Natural killer cell (primary cell): ENCODE results near the gene CFAP157. TPM values are rescaled to one million over a fixed set of nuclear protein-coding genes. Genes with fewer than 3 reads are reported as not detected.

Experiments used
- ATAC-seq, 3 donors: fragments of 150-1000 bp in 2 of 3; fragments of 200-7000 bp in 1 of 3; cut with Tn5 transposase; 1 replicate in 1 of 3; 2 replicates in 2 of 3; pipeline ENCODE4 v1.10.0; 2021; ENCODE audit warnings: mild to moderate bottlenecking in 2 of 3, moderate library complexity in 2 of 3
- DNase-seq, 2 donors: peaks; one replicate each; pipeline versions ENCODE4 v3.0.0 to v3.0.0-alpha.2; 2013 to 2021; ENCODE audit warnings: mixed read lengths in 1 of 2
- H3K27ac ChIP-seq: one replicate; pipeline ENCODE4 v1.5.1; 2013; ENCODE audit warnings: mild to moderate bottlenecking, low read length
- H3K27me3 ChIP-seq: one replicate; pipeline ENCODE4 v1.6.1; 2013; ENCODE audit warnings: low read length; ENCODE audit not compliant: control insufficient read depth, insufficient read depth
- H3K36me3 ChIP-seq: one replicate; pipeline ENCODE4 v1.6.1; 2013; ENCODE audit warnings: low read length; ENCODE audit not compliant: control insufficient read depth, insufficient read depth
- H3K4me1 ChIP-seq: one replicate; pipeline ENCODE4 v1.6.1; 2013; ENCODE audit warnings: low read length; ENCODE audit not compliant: control insufficient read depth, insufficient read depth
- H3K4me3 ChIP-seq: one replicate; pipeline ENCODE4 v1.5.1; 2013; ENCODE audit warnings: low read length
- H3K9me3 ChIP-seq: one replicate; pipeline ENCODE4 v1.6.1; 2013; ENCODE audit warnings: low read length; ENCODE audit not compliant: control insufficient read depth, insufficient read depth
- H3K27ac Mint-ChIP-seq, 2 donors: one replicate each; pipeline ENCODE4 v1.8.0; 2022; ENCODE audit warnings: mild to moderate bottlenecking in 2 of 2, mixed read lengths in 2 of 2, moderate library complexity in 1 of 2
- H3K27me3 Mint-ChIP-seq, 2 donors: one replicate each; pipeline ENCODE4 v1.8.0; 2022; ENCODE audit warnings: low read depth in 2 of 2, mixed read lengths in 2 of 2
- H3K36me3 Mint-ChIP-seq: one replicate; pipeline ENCODE4 v1.8.0; 2022; ENCODE audit warnings: mixed read lengths
- H3K4me1 Mint-ChIP-seq, 2 donors: one replicate each; pipeline ENCODE4 v1.8.0; 2022; ENCODE audit warnings: mixed read lengths in 2 of 2
- H3K4me3 Mint-ChIP-seq: one replicate; pipeline ENCODE4 v1.8.0; 2022; ENCODE audit warnings: mild to moderate bottlenecking, moderate library complexity, mixed read lengths
- H3K9me3 Mint-ChIP-seq, 2 donors: one replicate each; pipeline ENCODE4 v1.8.0; 2022; ENCODE audit warnings: mixed read lengths in 2 of 2
- WGBS: methylation state at CpG from one replicate; pipeline ENCODE4 v1.1.7; 2013; ENCODE audit warnings: missing lambda C conversion rate; ENCODE audit not compliant: insufficient coverage; 5-methylcytosine and 5-hydroxymethylcytosine counted together
- intact Hi-C: fragments of 100-400 bp; cut with micrococcal nuclease; formaldehyde crosslinking; loops from one replicate; pipeline ENCODE4 v1.14.2; 2022
- total RNA-seq, 4 donors: library from RNA; stranded (reverse); fragments of 120-200 nt in 1 of 4; gene quantifications; one replicate each; pipeline versions ENCODE4 v1.2.3 to v1.2.4, GENCODE V29; 2013 to 2022
- TF ChIP-seq, protein P1 (sequence below): fragments of 200-600 bp; IDR thresholded peaks from one replicate; pipeline ENCODE4 v1.8.0; 2022; ENCODE audit warnings: antibody characterized with exemption

CFAP157 gene
- total RNA-seq, 3 donors from 2014 or later (not counting 1 experiment from before 2014, with no cell fraction given): not detected

DNA sequence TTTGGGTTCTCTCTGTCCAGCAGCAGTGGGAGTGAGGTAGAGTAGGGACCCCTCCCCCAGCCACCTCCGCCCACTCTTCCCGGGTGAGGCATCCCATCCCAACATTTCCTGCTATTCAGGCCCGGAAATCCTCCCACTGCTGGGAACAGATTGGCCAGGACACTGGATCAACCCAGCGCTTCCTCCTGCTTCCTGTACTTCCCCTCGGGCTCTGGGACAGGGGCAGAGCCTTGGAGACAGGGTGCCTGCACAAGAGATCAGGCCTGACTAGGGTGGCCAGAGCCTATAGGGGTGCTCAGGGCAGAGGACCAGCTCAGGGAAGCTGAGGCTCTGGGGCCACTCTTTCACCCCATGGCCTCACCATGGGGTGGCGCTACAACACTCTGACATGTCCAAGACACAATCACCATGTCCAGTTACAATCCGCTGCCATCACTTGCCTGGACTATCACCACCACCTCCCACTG lies 57.2 kb downstream of the CFAP157 start:
- WGBS: 93% methylated on average over 7 of the region's 7 CpGs

DNA sequence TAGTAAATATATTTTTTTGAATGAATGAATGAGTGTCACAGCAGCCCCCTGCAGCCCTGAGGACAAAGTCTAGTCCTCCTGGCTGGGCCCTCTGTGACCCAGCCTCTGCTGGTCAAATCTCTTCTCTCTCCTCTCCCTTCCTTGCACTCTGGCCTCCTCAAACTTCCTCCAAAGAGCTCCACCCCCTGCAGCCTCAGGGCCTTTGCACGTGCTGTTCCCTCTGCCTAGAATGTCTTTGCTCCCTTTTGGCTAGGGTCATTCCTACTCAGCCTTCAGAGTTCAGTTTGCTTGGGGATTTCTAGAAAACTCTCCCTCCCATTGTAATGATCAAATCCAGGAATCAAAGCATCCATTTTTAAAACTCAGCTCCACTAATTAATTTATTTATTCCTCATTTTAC lies 58.6 kb downstream of the CFAP157 start:
- Histone ChIP-seq H3K4me3 (no peak overlapping the region), H3K36me3 (peaks cover 70% of the 10 kb centered on the region), H3K27me3 (no peaks in the 10 kb centered on the region), H3K9me3 (no peaks in the 10 kb centered on the region), H3K4me1 (peaks cover 73% of the 10 kb centered on the region), H3K27ac (no peak overlapping the region)
- peak overlapping the region; percentile 95 to 99 for H3K27ac Mint-ChIP-seq
- no peaks in the 10 kb centered on the region for H3K36me3 Mint-ChIP-seq
- H3K4me3 Mint-ChIP-seq: no peak overlapping the region
- DNase-seq: no peak
- peaks cover 75 to 77% of the 10 kb centered on the region in 2 donors for H3K4me1 Mint-ChIP-seq
- ATAC-seq: no peak
- whole genome bisulfite sequencing: 92% methylated on average over 1 of the region's 1 CpG
- intact Hi-C loops: no loop called here
- no peaks in the 10 kb centered on the region for H3K27me3 Mint-ChIP-seq
- H3K9me3 Mint-ChIP-seq: no peaks in the 10 kb centered on the region
- TF ChIP-seq, protein P1, sequence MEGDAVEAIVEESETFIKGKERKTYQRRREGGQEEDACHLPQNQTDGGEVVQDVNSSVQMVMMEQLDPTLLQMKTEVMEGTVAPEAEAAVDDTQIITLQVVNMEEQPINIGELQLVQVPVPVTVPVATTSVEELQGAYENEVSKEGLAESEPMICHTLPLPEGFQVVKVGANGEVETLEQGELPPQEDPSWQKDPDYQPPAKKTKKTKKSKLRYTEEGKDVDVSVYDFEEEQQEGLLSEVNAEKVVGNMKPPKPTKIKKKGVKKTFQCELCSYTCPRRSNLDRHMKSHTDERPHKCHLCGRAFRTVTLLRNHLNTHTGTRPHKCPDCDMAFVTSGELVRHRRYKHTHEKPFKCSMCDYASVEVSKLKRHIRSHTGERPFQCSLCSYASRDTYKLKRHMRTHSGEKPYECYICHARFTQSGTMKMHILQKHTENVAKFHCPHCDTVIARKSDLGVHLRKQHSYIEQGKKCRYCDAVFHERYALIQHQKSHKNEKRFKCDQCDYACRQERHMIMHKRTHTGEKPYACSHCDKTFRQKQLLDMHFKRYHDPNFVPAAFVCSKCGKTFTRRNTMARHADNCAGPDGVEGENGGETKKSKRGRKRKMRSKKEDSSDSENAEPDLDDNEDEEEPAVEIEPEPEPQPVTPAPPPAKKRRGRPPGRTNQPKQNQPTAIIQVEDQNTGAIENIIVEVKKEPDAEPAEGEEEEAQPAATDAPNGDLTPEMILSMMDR: no peak

More for the DNA sequence above, 57.2 kb downstream of the CFAP157 start:
- Histone ChIP-seq H3K4me1 (peaks cover 58% of the 10 kb centered on the region), H3K4me3 (no peak overlapping the region), H3K36me3 (peaks cover 74% of the 10 kb centered on the region), H3K9me3 (no peaks in the 10 kb centered on the region), H3K27ac (no peak overlapping the region), H3K27me3 (no peaks in the 10 kb centered on the region)
- peak overlapping the region; percentile 80 to 99 for H3K27ac Mint-ChIP-seq
- TF ChIP-seq, protein P1: peak; percentile 31
- H3K27me3 Mint-ChIP-seq: no peaks in the 10 kb centered on the region
- no peaks in the 10 kb centered on the region for H3K9me3 Mint-ChIP-seq
- ATAC-seq: peak; percentile 69 to 76 (median 76)
- H3K4me1 Mint-ChIP-seq: peaks cover 64 to 67% of the 10 kb centered on the region in 2 donors
- H3K4me3 Mint-ChIP-seq: no peak overlapping the region
- intact Hi-C loops: no loop called here
- DNase-seq: peak; percentile 47 to 61
- no peaks in the 10 kb centered on the region for H3K36me3 Mint-ChIP-seq

Other genes with a start within 250 kb of the CFAP157 start
- 1 to 10 TPM in 2 of 3 donors, under 1 TPM in 1; 0.97 to 1.8 (median 1.6) TPM for gene STXBP1, start 94.7 kb upstream of the CFAP157 start, total RNA-seq
- gene PTRH1, start 8.7 kb downstream of the CFAP157 start, total RNA-seq: 10 to 100 TPM in 2 of 3 donors, 1 to 10 TPM in 1; 6.9 to 11.5 (median 11.0) TPM
- gene TTC16, start 9.1 kb downstream of the CFAP157 start, total RNA-seq: 10 to 100 TPM; 15.5 to 23.0 (median 21.5) TPM
- 10 to 100 TPM; 20.9 to 27.8 (median 23.7) TPM for gene TOR2A, start 28.3 kb downstream of the CFAP157 start, total RNA-seq
- 10 to 100 TPM; 42.8 to 86.8 (median 56.6) TPM for gene SH2D3C, start 71.7 kb downstream of the CFAP157 start, total RNA-seq
- gene CDK9, start 79.0 kb downstream of the CFAP157 start, total RNA-seq: 100 to 1,000 TPM; 181 to 207 (median 188) TPM
- gene FPGS, start 95.9 kb downstream of the CFAP157 start, total RNA-seq: 100 to 1,000 TPM in 2 of 3 donors, 10 to 100 TPM in 1; 99.1 to 108 (median 107) TPM
- gene ENG, start 147.7 kb downstream of the CFAP157 start, total RNA-seq: 10 to 100 TPM in 2 of 3 donors, 1 to 10 TPM in 1; 8.5 to 13.6 (median 12.3) TPM
- 10 to 100 TPM; 47.3 to 76.3 (median 54.2) TPM for gene AK1, start 170.7 kb downstream of the CFAP157 start, total RNA-seq
- gene ST6GALNAC6, start 192.6 kb downstream of the CFAP157 start, total RNA-seq: 100 to 1,000 TPM; 120 to 148 (median 127) TPM
- 10 to 100 TPM; 18.8 to 33.0 (median 20.4) TPM for gene ST6GALNAC4, start 210.1 kb downstream of the CFAP157 start, total RNA-seq
- 1 to 10 TPM in 1 of 3 donors, under 1 TPM in 2; 0.52 to 1.4 (median 0.97) TPM for gene PIP5KL1, start 223.8 kb downstream of the CFAP157 start, total RNA-seq
- gene DPM2, start 230.9 kb downstream of the CFAP157 start, total RNA-seq: 10 to 100 TPM; 22.9 to 31.4 (median 24.1) TPM